ENCODE results near the gene CDYL.

- TF ChIP-seq CTCF (conservative IDR thresholded peaks at IDR 0.05) (no peak), EZH2 (IDR thresholded peaks at IDR 0.05; ENCODE audit: low read depth) (no peak)
Observed at GRCh38 chr6:4840169-4840568, 64.0 kb downstream of the CDYL start.

All from PC-9 (cell line).